IPS-NIHi11 (cell line): Measurements from ENCODE around the gene DEK.
"Not testable (repeated sequence)": the region's sequence is repeated elsewhere in the genome, so short reads cannot be mapped to it uniquely, and the experiment has no call there.

Source experiments
- DNase-seq: peaks from one replicate; pipeline ENCODE4 v3.0.0; 2012; ENCODE audit warnings: mixed read lengths, low spot score

Gene DEK

GRCh38 chr6:18203786-18204185 lies 60.5 kb downstream of the DEK start:
- DNase-seq, result no peak

GRCh38 chr6:18192026-18192425 lies 72.3 kb downstream of the DEK start:
- no peak for DNase-seq

GRCh38 chr6:18189196-18189595 lies 75.1 kb downstream of the DEK start:
- DNase-seq, result no peak

- no peak for DNase-seq
These were observed 76.6 kb downstream of the DEK start for GRCh38 chr6:18187701-18188100.

GRCh38 chr6:18186540-18187250 lies 77.6 kb downstream of the DEK start:
- DNase-seq, result no peak

- DNase-seq, result peak; percentile 66
These were observed 78.3 kb downstream of the DEK start for GRCh38 chr6:18186033-18186432.

GRCh38 chr6:18185624-18186023 lies 78.7 kb downstream of the DEK start:
- DNase-seq, result no peak

- DNase-seq, result no peak
These were observed 80.6 kb downstream of the DEK start for GRCh38 chr6:18183766-18184165.

GRCh38 chr6:18182568-18182967 lies 81.8 kb downstream of the DEK start:
- DNase-seq, result no peak

GRCh38 chr6:18179770-18180356 lies 84.5 kb downstream of the DEK start:
- no peak for DNase-seq

- DNase-seq, result no peak
These were observed 85.2 kb downstream of the DEK start for GRCh38 chr6:18178960-18179615.

GRCh38 chr6:18177286-18177965 lies 86.9 kb downstream of the DEK start:
- DNase-seq, result no peak

GRCh38 chr6:18176198-18176597 lies 88.1 kb downstream of the DEK start:
- not testable (repeated sequence) for DNase-seq
